GM23338 (cell line): ENCODE measurements around the gene ARL14EP.

Source experiments
- CREB1 ChIP-seq: fragments of 250-450 bp; sonication (Bioruptor Pico); IDR thresholded peaks from 2 replicates; pipeline ENCODE4 v1.5.0; 2020; ENCODE audit warnings: low read depth, mild to moderate bottlenecking, moderate library complexity
- CTCF ChIP-seq, 2 experiments: fragments of 200-600 bp in 1 of 2; sonication (generic) in 1 of 2; conservative IDR thresholded peaks; 2 replicates each; pipeline versions ENCODE4 v1.5.1 to v1.6.1; 2016 to 2017; ENCODE audit warnings: antibody characterized with exemption in 2 of 2, low read depth in 2 of 2, mild to moderate bottlenecking in 2 of 2, moderate library complexity in 1 of 2
- ETS1 ChIP-seq: IDR thresholded peaks from 2 replicates; pipeline ENCODE4 v1.6.1; 2016; ENCODE audit warnings: antibody characterized with exemption
- EZH2 ChIP-seq: fragments of 200-600 bp; sonication (generic); IDR thresholded peaks from one replicate; pipeline ENCODE4 v1.8.0; 2017; ENCODE audit warnings: antibody characterized with exemption, mild to moderate bottlenecking, low read depth; ENCODE audit not compliant: unreplicated experiment
- EZH2phosphoT487 ChIP-seq: fragments of 200-600 bp; sonication (generic); IDR thresholded peaks from one replicate; pipeline ENCODE4 v1.8.1; 2018; ENCODE audit warnings: antibody characterized with exemption; ENCODE audit not compliant: unreplicated experiment
- POLR2AphosphoS5 ChIP-seq: IDR thresholded peaks from 2 replicates; pipeline ENCODE4 v1.6.1; 2016; ENCODE audit warnings: antibody characterized with exemption, low read depth
- REST ChIP-seq: IDR thresholded peaks from one replicate; pipeline ENCODE4 v1.6.1; 2018; ENCODE audit warnings: antibody characterized with exemption; ENCODE audit not compliant: unreplicated experiment
- ZNF331 ChIP-seq: fragments of 250-450 bp; sonication (Bioruptor Pico); IDR thresholded peaks from 2 replicates; pipeline ENCODE4 v1.5.0; 2020; ENCODE audit warnings: low read depth, mild to moderate bottlenecking, moderate library complexity

- TF ChIP-seq REST (no peak), EZH2 (no peak), CTCF (conservative IDR thresholded peaks at IDR 0.05; ENCODE audit: low read depth in 2 of 2) (no peak), POLR2AphosphoS5 (no peak), ZNF331 (no peak), CREB1 (no peak), ETS1 (no peak), EZH2phosphoT487 (no peak)
These were observed 22.7 kb downstream of the ARL14EP start for GRCh38 chr11:30345644-30346043.
